ENCODE measurements around the gene HCFC1.

DNA sequence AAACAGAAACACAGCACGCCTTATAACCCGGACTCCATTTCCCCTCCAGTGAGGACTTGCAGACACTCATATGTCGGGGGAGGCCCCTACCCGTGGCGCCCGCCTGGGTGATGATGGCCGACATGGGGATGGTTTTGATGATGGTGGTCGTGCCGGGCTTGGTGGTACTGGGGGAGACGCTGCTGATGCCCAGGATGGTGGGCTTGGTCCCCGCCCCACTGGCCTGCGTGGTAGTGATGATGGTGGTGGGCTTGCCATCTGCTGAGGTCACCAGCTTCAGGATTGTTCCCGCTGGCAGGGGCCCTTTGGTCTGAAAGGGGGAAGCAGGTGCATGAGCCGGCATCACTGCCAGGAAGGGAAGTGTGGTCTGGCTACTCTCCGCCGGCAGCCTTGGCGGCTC is 14.4 kb downstream of the HCFC1 start:
- no peak for TF ChIP-seq CTCF (IDR thresholded peaks at IDR 0.05)
- no peak for TF ChIP-seq POLR2A (IDR thresholded peaks at IDR 0.05)

All from right lobe of liver (tissue), 4 donors.